IPS-NIHi11 (cell line): ENCODE measurements around the gene SMC3.
A peak's percentile ranks its signal among the peaks of the same experiment; 100 is the strongest.
"Not testable (repeated sequence)": the region's sequence is repeated elsewhere in the genome, so short reads cannot be mapped to it uniquely, and the experiment has no call there.

Experiments
- DNase-seq: peaks from one replicate; pipeline ENCODE4 v3.0.0; 2012; ENCODE audit warnings: mixed read lengths, low spot score

Gene SMC3

DNA sequence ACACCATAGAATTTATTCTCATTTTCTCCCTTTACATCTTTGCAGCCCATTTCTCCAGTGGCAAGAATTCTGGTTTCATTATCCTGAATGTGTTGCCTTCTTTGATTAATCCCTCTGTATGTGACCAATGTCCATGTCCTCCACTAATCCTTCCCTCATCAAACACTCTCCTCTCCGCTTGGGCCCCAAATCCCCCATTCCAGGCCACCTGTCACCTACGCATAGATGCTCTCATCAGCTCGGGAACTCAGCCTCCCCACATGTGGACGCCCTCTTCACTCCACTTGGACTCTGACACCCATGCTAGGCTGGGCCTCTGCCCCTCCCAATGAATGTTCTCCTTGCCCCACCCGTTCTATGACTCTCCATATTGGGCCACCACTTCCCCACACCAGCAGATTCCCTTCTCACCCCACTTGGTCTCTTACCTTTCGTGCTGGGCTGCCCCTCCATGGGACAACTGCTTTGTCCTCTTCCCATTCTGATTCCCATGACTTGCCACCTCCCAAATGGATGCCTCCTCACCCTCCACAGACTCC lies 57.9 kb downstream of the SMC3 start:
- DNase-seq = no peak

DNA sequence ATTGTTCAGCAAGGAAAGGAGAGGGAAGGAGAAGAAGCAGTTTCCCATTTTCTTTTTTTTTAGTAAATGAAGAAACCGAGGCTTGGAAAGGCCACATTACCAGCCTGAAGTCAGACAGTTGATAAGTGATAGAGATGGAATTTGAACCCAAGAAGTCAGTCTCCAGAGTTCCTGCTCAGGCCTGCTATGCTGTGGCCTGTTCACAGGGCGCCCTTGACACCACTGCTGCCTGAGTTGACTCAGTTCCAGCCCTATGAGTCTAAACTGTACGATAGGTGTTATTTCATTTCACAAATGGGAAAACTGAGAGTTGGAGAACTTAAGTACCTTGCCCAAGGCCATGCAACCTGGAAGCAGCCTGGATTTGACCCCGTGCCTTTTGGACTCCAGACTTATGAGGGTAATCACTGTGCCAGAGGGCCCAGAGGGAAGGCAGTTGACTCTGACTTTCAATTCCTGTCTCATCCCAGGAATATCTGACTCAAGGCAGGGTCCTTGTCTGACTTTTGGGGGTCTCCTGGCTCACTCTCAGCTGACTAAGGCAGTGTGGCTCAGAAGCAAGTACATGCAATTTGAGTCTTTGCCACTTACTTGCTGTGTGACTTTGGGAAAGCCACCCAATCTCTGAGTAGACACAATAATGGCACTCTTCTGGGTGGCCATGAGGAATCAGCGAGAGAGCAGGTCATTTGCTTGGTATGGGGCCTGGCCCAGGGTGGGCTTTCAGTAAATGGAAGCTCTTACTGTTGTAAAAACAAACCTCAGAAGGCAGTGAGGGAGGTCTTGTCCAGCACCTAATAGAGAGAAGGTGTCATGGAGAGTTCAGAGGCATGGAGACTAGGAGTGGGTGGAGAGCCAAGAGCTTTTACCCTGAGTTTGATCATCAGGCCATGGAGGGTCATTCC lies 58.7 kb downstream of the SMC3 start:
- no peak for DNase-seq

DNA sequence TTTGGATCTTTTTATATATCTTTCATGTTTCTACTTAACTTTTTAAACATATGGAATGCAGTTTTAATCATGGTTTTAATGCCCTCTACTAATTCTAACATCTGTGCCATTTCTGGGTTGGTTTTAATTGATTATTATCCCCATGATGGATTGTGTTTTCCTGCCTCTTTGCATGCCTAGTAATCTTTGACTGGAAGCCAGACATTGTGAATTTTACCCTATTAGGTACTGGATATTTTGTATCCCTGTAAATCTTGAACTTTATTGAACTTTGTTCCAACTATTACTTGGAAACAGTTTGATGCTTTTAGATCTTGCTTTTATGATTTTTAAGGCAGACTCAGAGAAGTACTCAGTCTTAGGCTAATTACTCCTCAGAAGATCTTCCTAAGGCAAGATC lies 60.7 kb downstream of the SMC3 start:
- no peak for DNase-seq

DNA sequence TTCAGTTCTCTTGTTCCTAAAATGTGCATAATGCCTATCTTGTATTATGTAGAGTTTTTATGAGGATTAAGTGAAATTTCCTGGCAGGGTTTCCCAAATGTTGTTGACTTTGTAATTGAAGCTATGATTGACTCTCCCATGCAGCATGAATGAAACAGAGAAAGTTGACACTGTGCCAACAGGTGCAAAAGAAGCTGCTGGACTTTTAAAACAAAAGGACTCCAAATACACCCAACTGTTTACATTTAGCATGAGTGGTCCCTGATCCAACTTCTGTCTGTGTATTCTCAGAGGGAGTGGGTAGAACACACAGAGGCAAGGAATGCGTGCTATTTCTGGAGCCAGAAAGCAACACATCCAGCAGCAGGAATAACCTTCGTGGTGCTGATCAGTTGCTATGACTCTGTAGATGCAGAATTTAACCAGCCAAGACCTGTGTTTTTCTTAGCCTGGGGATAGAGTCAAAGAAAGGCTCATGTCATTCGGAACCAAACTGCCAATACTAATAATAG lies 62.2 kb downstream of the SMC3 start:
- no peak for DNase-seq

DNA sequence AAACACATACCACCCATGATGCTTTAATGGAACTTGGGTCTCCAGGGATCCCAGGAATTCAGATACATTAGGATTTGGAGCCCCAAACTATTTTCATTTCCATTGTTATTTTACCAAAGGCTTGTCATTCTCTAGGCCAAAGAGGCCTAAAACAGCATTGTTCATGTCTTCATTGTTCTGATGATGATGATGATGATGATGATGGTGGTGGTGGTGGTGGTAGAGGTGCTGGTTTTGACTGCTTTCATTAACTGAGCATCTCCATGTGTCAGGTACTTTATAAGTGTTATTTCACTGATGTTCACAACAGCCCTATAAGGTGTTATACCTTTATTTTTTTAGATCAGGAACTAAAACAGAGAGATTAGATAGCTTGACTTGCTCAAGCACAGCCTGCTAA lies 64.4 kb downstream of the SMC3 start:
- DNase-seq = no peak

DNA sequence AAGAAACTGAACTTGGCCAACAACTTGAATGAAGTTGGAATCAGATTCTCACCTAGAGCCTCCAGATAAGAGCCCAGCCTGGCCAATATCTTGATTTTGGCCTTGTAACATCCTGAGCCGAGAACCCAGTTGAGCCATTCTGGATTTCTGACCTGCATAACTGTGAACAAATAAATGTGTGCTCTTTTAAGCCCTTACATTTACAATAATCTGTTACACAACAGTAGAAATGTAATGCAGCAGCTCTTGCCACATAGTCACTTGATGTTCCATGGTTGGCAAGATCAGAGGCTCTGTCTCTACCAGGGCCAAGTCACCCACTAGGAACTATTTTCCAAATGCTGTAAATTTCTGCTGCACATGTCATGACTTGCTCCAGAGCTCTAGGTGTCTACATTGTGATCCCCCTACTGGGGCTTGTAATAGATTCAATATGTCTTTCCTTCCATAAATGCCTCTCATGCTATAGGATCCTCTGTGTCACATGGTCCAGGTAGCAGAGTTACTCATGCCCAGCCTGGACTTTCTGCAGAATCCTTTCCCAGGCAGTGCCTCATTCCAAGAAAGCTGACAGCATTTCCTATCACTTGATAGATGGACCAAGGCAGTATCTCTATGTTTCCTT lies 65.2 kb downstream of the SMC3 start:
- DNase-seq = no peak

DNA sequence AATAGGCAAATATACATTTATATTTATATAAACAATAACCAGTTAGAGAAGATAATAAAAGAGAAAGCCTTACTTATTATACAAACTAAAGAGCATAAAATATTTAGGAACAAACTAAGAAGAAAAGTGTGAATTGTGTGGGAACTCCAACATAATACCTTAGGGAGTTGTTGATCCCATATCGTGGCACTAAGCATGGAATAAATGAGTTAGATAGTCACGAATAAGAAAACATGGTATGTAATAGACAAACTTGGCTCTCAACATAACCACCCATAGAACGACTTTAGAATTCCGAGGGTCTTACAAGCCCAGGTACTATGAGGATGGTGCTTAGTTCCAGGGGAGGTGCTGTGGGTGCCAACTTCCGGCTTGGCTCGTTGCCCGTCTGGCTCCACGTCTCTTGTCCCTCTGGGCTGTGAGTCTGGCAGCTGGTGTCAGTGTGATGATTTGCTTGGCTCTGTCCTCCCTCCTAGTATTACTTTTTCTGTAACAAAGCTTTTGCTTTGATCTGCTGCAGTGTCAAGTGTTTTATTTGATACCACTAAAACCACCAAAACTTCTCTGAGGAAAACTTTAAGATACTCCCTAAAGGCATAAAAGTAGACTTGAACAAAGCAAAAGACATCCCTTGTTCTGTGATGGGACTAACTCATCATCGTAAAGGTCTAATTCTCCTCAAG lies 67.2 kb downstream of the SMC3 start:
- DNase-seq = no peak

DNA sequence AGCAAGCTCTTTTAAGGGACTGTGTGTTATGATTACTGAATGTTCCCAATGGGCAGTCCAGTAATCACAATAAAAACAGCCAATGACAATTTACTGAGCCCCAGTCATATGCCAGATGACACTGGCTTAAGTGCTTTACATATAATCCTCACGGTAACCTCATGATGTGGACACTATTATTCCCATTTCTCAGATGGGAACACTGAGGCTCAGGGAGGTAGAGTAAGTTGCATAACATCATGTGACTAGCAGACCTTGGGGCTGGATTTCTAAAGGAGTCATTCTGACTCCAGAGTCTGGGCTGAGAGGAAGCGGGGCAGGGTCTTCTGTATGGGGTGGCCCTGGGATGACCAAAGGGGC lies 69.1 kb downstream of the SMC3 start:
- DNase-seq = no peak

DNA sequence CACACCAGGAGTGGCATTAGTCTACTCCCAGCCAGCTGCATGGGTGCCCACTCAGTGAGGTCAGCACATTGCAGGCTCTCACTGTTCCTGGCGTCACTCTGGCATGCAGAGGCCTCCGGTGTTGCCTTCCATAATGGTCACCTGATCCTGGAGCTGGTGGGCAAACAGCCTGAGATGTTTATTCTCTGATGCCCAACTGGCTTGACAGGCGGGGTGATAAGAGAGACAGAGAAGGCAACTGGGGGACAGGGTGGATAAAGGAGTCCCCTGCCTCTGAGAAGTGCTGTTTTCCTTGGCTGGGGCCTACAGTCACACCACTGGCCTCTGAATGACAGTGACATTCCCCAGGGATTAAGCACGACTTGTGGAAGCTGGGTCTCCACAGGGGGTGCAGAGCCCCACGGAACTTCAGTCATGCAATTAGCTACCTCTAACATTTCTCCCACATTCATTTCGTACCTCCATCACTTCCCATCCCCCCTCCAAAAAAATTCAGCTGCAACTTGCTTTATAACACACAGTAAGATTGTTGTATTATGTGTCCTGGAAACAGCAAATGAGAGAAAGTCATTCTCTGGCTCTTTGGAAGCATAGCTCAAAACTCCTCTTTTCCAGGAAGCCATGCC lies 69.5 kb downstream of the SMC3 start:
- no peak for DNase-seq

DNA sequence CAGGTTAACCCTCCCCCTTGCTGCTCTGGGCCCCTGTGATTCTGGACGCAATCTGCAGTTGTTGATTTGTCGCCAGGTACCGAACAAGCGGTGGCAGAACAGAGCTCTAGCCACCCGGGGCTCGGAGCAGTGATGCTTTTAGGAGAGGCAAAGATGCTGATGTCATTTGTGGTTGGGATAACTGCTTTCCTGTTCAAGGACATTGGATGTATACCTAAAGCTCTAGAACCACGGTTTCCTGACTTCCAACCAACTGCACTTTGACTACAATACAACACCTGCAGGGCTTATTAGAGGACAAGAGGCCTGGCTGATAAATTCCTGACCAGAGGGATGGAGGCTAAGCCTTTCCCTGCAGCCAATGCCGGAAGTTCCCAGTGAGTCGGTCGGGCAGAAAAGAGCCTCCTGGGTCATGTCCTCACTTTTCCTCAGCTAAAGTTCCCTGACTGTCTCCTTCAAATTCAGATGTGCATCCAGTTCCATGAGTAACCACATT lies 70.1 kb downstream of the SMC3 start:
- peak; percentile 31 for DNase-seq

DNA sequence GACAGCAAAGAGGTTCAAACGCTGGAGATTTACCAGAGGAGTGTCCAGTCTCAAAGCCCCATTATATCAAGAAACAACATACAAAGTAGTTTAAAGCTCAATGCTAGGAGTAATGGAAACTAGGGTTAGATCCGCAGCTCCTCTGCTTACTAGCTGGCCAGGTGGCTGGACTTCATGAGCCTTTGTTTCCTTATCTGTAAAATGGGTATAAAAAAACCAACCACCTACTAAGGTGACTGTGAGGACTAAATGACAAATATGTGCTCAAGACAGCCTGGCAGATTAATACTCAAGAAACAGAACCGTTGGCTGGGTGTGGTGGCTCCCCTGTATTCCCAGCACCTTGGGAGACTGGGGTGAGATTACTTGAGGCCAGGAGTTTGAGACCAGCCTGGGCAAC lies 70.8 kb downstream of the SMC3 start:
- DNase-seq = no peak

DNA sequence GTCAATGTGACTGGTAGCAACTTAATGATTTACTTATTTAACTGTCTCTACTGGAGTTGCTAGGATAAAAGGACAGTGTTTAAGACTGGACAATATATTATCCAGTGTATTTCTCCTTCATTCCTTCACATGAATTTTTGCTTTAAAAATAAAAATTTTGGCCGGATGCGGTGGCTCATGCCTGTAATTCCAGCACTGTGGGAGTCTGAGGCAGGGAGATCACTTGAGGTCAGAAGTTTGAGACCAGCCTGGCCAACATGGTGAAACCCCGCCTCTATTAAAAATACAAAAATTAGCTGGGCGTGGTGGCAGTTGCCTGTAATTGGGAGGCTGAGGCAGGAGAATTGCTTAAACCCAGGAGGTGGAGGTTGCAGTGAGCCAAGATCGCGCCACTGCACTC lies 71.6 kb downstream of the SMC3 start:
- not testable (repeated sequence) for DNase-seq

DNA sequence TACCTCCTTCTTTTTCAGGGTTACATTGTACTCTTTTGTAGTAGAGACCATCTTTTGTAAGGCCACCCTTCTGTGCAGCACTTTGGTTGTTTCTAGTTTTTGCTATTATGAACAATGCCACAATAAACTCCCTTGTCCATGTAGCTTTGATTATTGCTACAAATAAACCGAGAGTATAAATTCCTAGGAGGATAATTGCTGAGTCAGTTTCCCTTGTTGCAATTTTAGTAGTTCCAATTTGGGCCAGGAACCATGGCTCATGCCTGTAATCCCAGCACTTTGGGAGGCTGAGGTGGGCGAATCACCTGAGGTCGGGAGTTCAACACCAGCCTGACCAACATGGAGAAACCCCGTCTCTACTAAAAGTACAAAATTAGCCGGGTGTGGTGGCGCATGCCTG lies 72.4 kb downstream of the SMC3 start:
- DNase-seq = not testable (repeated sequence)

DNA sequence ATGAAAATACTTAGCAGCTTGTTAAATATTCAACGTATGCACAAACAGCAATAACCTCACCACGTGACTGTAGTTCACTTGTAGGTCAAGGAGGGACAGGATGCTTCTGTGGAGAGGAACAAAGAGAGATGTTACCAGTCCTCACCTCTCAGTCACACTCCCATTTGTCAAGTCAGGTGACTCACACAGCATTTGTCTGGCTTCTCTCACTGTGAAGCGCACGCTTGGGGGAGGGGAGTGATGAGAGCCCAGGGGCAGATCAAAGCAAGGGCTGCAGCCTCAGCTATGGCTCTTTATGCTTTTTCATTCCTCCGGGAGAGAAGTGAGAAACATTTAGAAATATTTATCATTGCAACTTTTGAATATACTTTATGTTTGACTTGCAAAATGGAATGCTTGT lies 73.8 kb downstream of the SMC3 start:
- peak; percentile 64 for DNase-seq

DNA sequence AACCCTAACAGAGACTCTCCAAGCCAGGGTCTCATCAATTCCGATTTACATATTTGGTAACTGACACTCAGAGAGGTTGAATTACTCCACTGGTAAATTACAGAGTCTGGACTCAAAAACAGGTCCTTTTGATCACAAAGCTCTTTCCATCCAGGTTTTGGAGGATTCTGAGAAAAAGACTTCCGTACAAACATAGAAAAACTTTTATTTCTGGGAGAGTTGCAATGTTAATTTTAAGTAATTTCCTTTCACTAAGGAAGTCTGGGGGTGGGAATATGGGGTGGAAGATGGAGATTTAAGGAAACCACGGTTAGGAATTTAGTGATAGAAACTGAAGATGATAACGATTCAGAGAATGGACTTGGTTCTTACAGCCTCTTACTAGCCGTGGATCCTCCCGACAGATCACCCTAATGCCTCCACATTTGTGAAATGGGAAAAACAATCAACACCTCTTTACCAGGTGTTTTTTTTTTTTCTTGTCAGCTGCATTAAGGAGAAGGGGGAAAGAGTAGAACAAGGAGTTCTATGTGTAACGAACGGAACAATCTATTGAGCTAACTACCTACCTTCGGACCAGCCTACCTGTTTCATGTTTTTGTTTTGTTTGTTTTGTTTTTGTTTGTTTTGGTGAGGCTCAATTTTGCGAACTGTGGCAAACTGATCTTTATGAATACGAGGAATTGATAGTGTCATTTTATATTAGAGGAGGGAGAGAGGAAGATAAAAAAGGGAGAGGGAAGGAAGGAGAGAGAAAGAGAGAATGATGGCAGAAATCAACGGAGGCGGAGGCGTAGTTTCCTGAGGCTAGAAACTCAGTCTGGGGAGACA lies 74.9 kb downstream of the SMC3 start:
- DNase-seq = no peak

DNA sequence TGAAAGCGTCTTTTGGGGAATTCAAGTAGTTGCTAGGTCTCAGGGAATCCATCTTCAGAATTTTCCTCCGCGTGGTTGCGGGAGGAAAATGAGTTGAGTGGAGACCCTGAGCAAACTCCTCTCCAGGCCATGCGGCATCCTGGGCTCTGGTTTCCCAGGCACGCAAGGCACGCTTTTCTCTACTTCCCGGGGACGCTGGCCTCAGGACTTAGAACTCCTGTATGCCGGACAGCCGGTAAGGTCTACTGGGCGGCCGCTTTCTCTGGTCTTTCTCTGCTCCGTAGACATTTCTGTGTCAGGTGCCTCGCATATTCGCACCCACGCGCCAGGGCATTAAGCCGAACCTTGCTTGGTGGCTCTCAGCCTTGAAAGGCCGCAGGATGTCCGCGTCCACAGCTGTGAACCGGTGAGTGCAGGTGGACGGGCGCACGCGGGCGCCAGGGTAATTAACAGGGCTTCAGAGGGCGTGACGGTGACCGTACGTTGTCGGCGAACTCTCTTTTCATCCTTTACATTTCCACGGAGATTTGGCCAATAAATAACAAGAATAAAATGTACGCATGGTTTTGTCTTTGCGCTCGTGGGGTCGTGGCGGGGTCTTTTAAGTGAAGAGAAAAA lies 75.6 kb downstream of the SMC3 start:
- DNase-seq = peak; percentile 35

DNA sequence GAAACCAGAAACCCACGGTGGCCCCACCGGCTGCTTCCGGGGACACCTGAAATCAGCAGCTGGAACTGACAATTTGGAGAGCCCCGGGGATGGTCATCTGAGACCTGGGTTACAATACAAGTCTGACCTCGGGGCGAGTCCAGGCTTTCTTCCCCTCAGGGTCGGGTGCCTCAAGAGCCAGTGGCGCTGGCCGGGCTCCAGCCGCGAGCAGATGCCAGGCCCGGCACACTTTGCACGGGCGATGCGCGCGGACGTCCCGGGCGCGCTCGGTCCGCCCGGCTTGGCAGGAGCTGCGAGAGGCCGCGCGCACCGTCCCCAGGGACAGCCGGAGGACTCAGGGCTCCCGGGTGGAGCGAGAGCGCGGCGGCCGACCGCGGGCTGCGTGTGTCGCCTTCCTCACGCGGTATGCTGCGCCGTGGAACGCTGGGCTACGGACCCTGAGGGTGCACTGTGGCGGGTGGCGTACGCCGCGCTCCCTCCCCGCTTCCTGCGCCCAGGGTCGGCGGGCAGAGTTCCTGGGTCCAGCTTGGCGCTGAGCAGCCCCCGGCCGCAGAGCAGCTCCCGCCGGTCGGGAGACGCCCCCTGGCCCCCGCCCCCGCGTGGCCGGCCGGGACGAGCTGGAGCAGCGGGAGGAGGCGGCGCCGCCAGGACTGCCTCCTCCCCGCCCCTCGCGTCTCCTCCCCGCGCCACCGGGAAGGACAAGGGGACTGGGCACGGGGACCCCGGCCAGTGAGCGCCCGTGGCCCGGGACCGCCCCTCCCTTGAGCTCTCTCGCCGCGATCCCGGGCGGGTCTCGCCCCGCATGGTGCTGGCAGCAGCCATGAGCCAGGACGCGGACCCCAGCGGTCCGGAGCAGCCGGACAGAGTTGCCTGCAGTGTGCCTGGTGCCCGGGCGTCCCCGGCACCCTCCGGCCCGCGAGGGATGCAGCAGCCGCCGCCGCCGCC lies 76.4 kb downstream of the SMC3 start, which contains the start of gene RBM20:
RBM20 (plus strand) TSS at position 684 of the 945 bp plus-strand sequence; CDS start at position 803, 119 bp downstream.
- peak; percentile 66 for DNase-seq

DNA sequence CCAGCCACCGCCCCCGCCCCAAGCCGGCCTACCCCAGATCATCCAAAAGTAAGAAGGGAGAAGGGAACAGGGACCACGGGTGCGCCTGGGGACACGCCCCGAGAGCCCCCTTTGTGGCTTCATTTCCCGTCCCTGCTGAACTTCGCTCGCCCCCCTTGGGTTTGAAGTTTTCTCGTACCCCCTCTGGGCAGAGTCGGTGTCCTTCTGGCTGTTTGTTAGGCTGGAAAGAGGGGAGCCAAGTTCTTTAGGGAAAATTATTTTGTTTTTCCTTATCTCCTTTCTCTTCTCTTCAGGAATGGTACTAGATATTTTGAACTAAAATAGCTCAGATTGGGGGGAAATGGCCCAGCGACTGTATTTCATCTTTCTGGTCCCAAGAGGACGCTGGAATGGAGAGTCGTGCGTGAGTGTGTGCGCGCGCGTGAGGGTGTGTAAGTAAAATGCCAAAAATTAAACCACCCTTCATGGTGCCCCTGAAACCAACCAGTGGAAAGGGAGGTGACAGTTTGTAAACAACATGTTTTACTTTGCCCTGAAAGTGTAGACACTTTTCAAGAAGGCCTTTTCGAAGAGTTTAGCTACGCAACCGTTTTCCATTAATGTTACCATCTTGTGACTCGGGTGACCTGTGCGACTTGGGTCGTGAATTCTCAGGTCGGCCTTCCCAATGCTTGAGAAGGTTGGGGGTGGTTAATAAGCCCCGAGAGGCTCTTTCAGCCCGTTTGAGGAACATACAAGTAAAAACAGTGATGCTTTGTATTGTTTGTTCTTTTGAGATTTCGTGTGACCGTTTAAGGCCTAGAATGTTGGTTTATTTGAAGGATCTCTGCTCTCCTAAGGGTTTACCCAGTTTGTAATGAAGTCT lies 77.3 kb downstream of the SMC3 start:
- DNase-seq = no peak
